Type B pancreatic cell (in vitro differentiated cells): ENCODE results near the gene IFNA7. TPM values are rescaled to one million over a fixed set of nuclear protein-coding genes. Genes with fewer than 3 reads are reported as not detected.
"Not testable (repeated sequence)": the region's sequence is repeated elsewhere in the genome, so short reads cannot be mapped to it uniquely, and the experiment has no call there.

Experiments used
- DNase-seq: peaks from one replicate; pipeline ENCODE4 v3.0.0; 2021; ENCODE audit warnings: mixed read lengths; ENCODE audit not compliant: unreplicated experiment; ENCODE audit errors: extremely low spot score
- H3K27ac Mint-ChIP-seq: 2 replicates; pipeline ENCODE4 v1.8.0; 2021; ENCODE audit warnings: mild to moderate bottlenecking, mixed read lengths
- H3K27me3 Mint-ChIP-seq: 2 replicates; pipeline ENCODE4 v1.8.0; 2021; ENCODE audit warnings: mixed read lengths
- H3K36me3 Mint-ChIP-seq: 2 replicates; pipeline ENCODE4 v1.8.0; 2021; ENCODE audit warnings: mixed read lengths
- H3K4me1 Mint-ChIP-seq: one replicate; pipeline ENCODE4 v1.8.0; 2021; ENCODE audit warnings: mixed read lengths; ENCODE audit not compliant: unreplicated experiment
- H3K4me3 Mint-ChIP-seq: 2 replicates; pipeline ENCODE4 v1.8.0; 2021; ENCODE audit warnings: mild to moderate bottlenecking, mixed read lengths
- H3K9me3 Mint-ChIP-seq: 2 replicates; pipeline ENCODE4 v1.8.0; 2021; ENCODE audit warnings: mixed read lengths
- CTCF ChIP-seq: fragments of 200-600 bp; sonication (generic); conservative IDR thresholded peaks from 2 replicates; pipeline ENCODE4 v1.5.0; 2021; ENCODE audit warnings: antibody characterized with exemption, mild to moderate bottlenecking
- long read RNA-seq: library from polyadenylated mRNA; unstranded; transcript quantifications from one replicate; pipeline ENCODE4 v2.0.0, GENCODE V29; 2020
- total RNA-seq: library from RNA; stranded (reverse); gene quantifications from 2 replicates; pipeline ENCODE4 v1.2.1, GENCODE V29; 2021; ENCODE audit warnings: low replicate concordance

The IFNA7 gene
- total RNA-seq: not detected in 2 replicates
- long read RNA-seq: 0 reads

GRCh38 chr9:21202105-21202504 is at the start of gene IFNA7:
IFNA7 (minus strand) TSS chr9:21202205; CDS start chr9:21202165, 40 bp downstream.
- H3K9me3 Mint-ChIP-seq, H3K4me3 Mint-ChIP-seq, DNase-seq, H3K4me1 Mint-ChIP-seq, H3K36me3 Mint-ChIP-seq, H3K27ac Mint-ChIP-seq: not testable (repeated sequence)
- H3K27me3 Mint-ChIP-seq: peaks cover 11% of the 10 kb centered on the region

GRCh38 chr9:21251638-21252037 is 49.6 kb upstream of the IFNA7 start:
- Mint-ChIP-seq H3K36me3 (no peaks in the 10 kb centered on the region), H3K27me3 (peaks cover 33% of the 10 kb centered on the region), H3K27ac (no peak overlapping the region), H3K9me3 (no peaks in the 10 kb centered on the region), H3K4me1 (no peaks in the 10 kb centered on the region), H3K4me3 (no peak overlapping the region)
- no peak for DNase-seq
- TF ChIP-seq CTCF: no peak

GRCh38 chr9:21251190-21251589 is 49.2 kb upstream of the IFNA7 start:
- H3K27me3 Mint-ChIP-seq: peaks cover 33% of the 10 kb centered on the region
- H3K27ac Mint-ChIP-seq: no peak overlapping the region
- no peak for DNase-seq
- no peaks in the 10 kb centered on the region for H3K4me1 Mint-ChIP-seq
- no peaks in the 10 kb centered on the region for H3K36me3 Mint-ChIP-seq
- no peak overlapping the region for H3K4me3 Mint-ChIP-seq
- H3K9me3 Mint-ChIP-seq: no peaks in the 10 kb centered on the region
- no peak for TF ChIP-seq CTCF

GRCh38 chr9:21244836-21245235 is 42.8 kb upstream of the IFNA7 start:
- H3K27me3 Mint-ChIP-seq: peaks cover 23% of the 10 kb centered on the region
- no peak for DNase-seq
- no peaks in the 10 kb centered on the region for H3K9me3 Mint-ChIP-seq
- no peak overlapping the region for H3K27ac Mint-ChIP-seq
- H3K36me3 Mint-ChIP-seq: no peaks in the 10 kb centered on the region
- H3K4me1 Mint-ChIP-seq: no peaks in the 10 kb centered on the region
- TF ChIP-seq CTCF: no peak
- no peak overlapping the region for H3K4me3 Mint-ChIP-seq

- DNase-seq: no peak
- Mint-ChIP-seq H3K4me3 (no peak within 1 kb of the TSS), H3K4me1 (no peaks in the 10 kb centered on the region), H3K27me3 (peaks cover 35% of the 10 kb centered on the region), H3K27ac (no peak within 1 kb of the TSS), H3K36me3 (no peaks in the 10 kb centered on the region), H3K9me3 (no peaks in the 10 kb centered on the region)
- TF ChIP-seq CTCF: no peak
Measured at GRCh38 chr9:21239911-21240310, 37.9 kb upstream of the IFNA7 start, which contains the start of gene IFNA14. IFNA14 (minus strand) TSS chr9:21240005; CDS start chr9:21239935, 70 bp downstream.

- H3K9me3 Mint-ChIP-seq, H3K27ac Mint-ChIP-seq, H3K4me1 Mint-ChIP-seq, H3K4me3 Mint-ChIP-seq, DNase-seq, H3K36me3 Mint-ChIP-seq: not testable (repeated sequence)
- H3K27me3 Mint-ChIP-seq: peaks cover 19% of the 10 kb centered on the region
Measured at GRCh38 chr9:21236360-21236714, 34.3 kb upstream of the IFNA7 start.
